Measurements from ENCODE around the gene SYNJ2.

SYNJ2 gene

GRCh38 chr6:157961153-157961831, 20.4 kb upstream of the SYNJ2 start:
- DNase-seq (ENCODE audit: low read depth, low spot score) = no peak
- Histone ChIP-seq H3K36me3 (ENCODE audit: insufficient read depth, insufficient read length, low read length) (no peaks in the 10 kb centered on the region), H3K4me1 (ENCODE audit: insufficient read depth, insufficient read length) (no peaks in the 10 kb centered on the region), H3K27me3 (ENCODE audit: insufficient read depth, insufficient read length) (no peaks in the 10 kb centered on the region), H3K9me3 (ENCODE audit: insufficient read depth, low read length) (peaks cover 23% of the 10 kb centered on the region), H3K9ac (ENCODE audit: insufficient read length, low read depth) (no peak overlapping the region), H3K4me3 (ENCODE audit: insufficient read length, low read depth) (no peak overlapping the region)
- TF ChIP-seq SUZ12 (IDR thresholded peaks at IDR 0.05; ENCODE audit: extremely low read depth, insufficient read depth, insufficient read length) = no peak
- no peak for TF ChIP-seq ZNF274 (IDR thresholded peaks at IDR 0.05; ENCODE audit: low read depth, low read length)
- TF ChIP-seq YY1 (IDR thresholded peaks at IDR 0.05; ENCODE audit: insufficient read depth, insufficient read length) = no peak

GRCh38 chr6:157961832-157962575, 19.7 kb upstream of the SYNJ2 start:
- no peak overlapping the region for H3K9ac ChIP-seq (ENCODE audit: insufficient read length, low read depth)
- H3K36me3 ChIP-seq (ENCODE audit: insufficient read depth, insufficient read length, low read length) = no peaks in the 10 kb centered on the region
- peaks cover 23% of the 10 kb centered on the region for H3K9me3 ChIP-seq (ENCODE audit: insufficient read depth, low read length)
- H3K27me3 ChIP-seq (ENCODE audit: insufficient read depth, insufficient read length) = no peaks in the 10 kb centered on the region
- TF ChIP-seq ZNF274 (IDR thresholded peaks at IDR 0.05; ENCODE audit: low read depth, low read length) (no peak), SUZ12 (IDR thresholded peaks at IDR 0.05; ENCODE audit: extremely low read depth, insufficient read depth, insufficient read length) (no peak), YY1 (IDR thresholded peaks at IDR 0.05; ENCODE audit: insufficient read depth, insufficient read length) (no peak)
- H3K4me1 ChIP-seq (ENCODE audit: insufficient read depth, insufficient read length) = no peaks in the 10 kb centered on the region
- DNase-seq (ENCODE audit: low read depth, low spot score) = no peak
- H3K4me3 ChIP-seq (ENCODE audit: insufficient read length, low read depth) = no peak overlapping the region

- no peak for TF ChIP-seq SUZ12 (IDR thresholded peaks at IDR 0.05; ENCODE audit: extremely low read depth, insufficient read depth, insufficient read length)
- no peak for TF ChIP-seq YY1 (IDR thresholded peaks at IDR 0.05; ENCODE audit: insufficient read depth, insufficient read length)
- no peak for TF ChIP-seq ZNF274 (IDR thresholded peaks at IDR 0.05; ENCODE audit: low read depth, low read length)
- no peaks in the 10 kb centered on the region for H3K27me3 ChIP-seq (ENCODE audit: insufficient read depth, insufficient read length)
- peaks cover 21% of the 10 kb centered on the region for H3K9me3 ChIP-seq (ENCODE audit: insufficient read depth, low read length)
- no peaks in the 10 kb centered on the region for H3K36me3 ChIP-seq (ENCODE audit: insufficient read depth, insufficient read length, low read length)
- H3K9ac ChIP-seq (ENCODE audit: insufficient read length, low read depth) = no peak overlapping the region
- H3K4me1 ChIP-seq (ENCODE audit: insufficient read depth, insufficient read length) = no peaks in the 10 kb centered on the region
- no peak for DNase-seq (ENCODE audit: low read depth, low spot score)
- H3K4me3 ChIP-seq (ENCODE audit: insufficient read length, low read depth) = no peak overlapping the region
Measured at GRCh38 chr6:157962601-157963302, 18.9 kb upstream of the SYNJ2 start.

GRCh38 chr6:157964100-157964499, 17.6 kb upstream of the SYNJ2 start:
- no peaks in the 10 kb centered on the region for H3K27me3 ChIP-seq (ENCODE audit: insufficient read depth, insufficient read length)
- H3K9me3 ChIP-seq (ENCODE audit: insufficient read depth, low read length) = peaks cover 7% of the 10 kb centered on the region
- TF ChIP-seq SUZ12 (IDR thresholded peaks at IDR 0.05; ENCODE audit: extremely low read depth, insufficient read depth, insufficient read length) (no peak), ZNF274 (IDR thresholded peaks at IDR 0.05; ENCODE audit: low read depth, low read length) (no peak), YY1 (IDR thresholded peaks at IDR 0.05; ENCODE audit: insufficient read depth, insufficient read length) (no peak)
- no peaks in the 10 kb centered on the region for H3K36me3 ChIP-seq (ENCODE audit: insufficient read depth, insufficient read length, low read length)
- no peak for DNase-seq (ENCODE audit: low read depth, low spot score)
- no peak overlapping the region for H3K4me3 ChIP-seq (ENCODE audit: insufficient read length, low read depth)
- H3K9ac ChIP-seq (ENCODE audit: insufficient read length, low read depth) = no peak overlapping the region
- no peaks in the 10 kb centered on the region for H3K4me1 ChIP-seq (ENCODE audit: insufficient read depth, insufficient read length)

GRCh38 chr6:157965387-157965786, 16.3 kb upstream of the SYNJ2 start:
- Histone ChIP-seq H3K4me1 (ENCODE audit: insufficient read depth, insufficient read length) (no peaks in the 10 kb centered on the region), H3K9ac (ENCODE audit: insufficient read length, low read depth) (no peak overlapping the region), H3K4me3 (ENCODE audit: insufficient read length, low read depth) (no peak overlapping the region), H3K36me3 (ENCODE audit: insufficient read depth, insufficient read length, low read length) (no peaks in the 10 kb centered on the region), H3K27me3 (ENCODE audit: insufficient read depth, insufficient read length) (no peaks in the 10 kb centered on the region), H3K9me3 (ENCODE audit: insufficient read depth, low read length) (no peaks in the 10 kb centered on the region)
- DNase-seq (ENCODE audit: low read depth, low spot score) = no peak
- TF ChIP-seq YY1 (IDR thresholded peaks at IDR 0.05; ENCODE audit: insufficient read depth, insufficient read length) (no peak), SUZ12 (IDR thresholded peaks at IDR 0.05; ENCODE audit: extremely low read depth, insufficient read depth, insufficient read length) (no peak), ZNF274 (IDR thresholded peaks at IDR 0.05; ENCODE audit: low read depth, low read length) (no peak)

- H3K9me3 ChIP-seq (ENCODE audit: insufficient read depth, low read length) = no peaks in the 10 kb centered on the region
- DNase-seq (ENCODE audit: low read depth, low spot score) = no peak
- H3K27me3 ChIP-seq (ENCODE audit: insufficient read depth, insufficient read length) = no peaks in the 10 kb centered on the region
- no peak for TF ChIP-seq ZNF274 (IDR thresholded peaks at IDR 0.05; ENCODE audit: low read depth, low read length)
- TF ChIP-seq YY1 (IDR thresholded peaks at IDR 0.05; ENCODE audit: insufficient read depth, insufficient read length) = no peak
- TF ChIP-seq SUZ12 (IDR thresholded peaks at IDR 0.05; ENCODE audit: extremely low read depth, insufficient read depth, insufficient read length) = no peak
- H3K36me3 ChIP-seq (ENCODE audit: insufficient read depth, insufficient read length, low read length) = no peaks in the 10 kb centered on the region
- no peak overlapping the region for H3K4me3 ChIP-seq (ENCODE audit: insufficient read length, low read depth)
- H3K4me1 ChIP-seq (ENCODE audit: insufficient read depth, insufficient read length) = no peaks in the 10 kb centered on the region
- H3K9ac ChIP-seq (ENCODE audit: insufficient read length, low read depth) = no peak overlapping the region
Measured at GRCh38 chr6:157966589-157966977, 15.1 kb upstream of the SYNJ2 start.

GRCh38 chr6:157967020-157967419, 14.6 kb upstream of the SYNJ2 start:
- DNase-seq (ENCODE audit: low read depth, low spot score) = no peak
- no peak for TF ChIP-seq ZNF274 (IDR thresholded peaks at IDR 0.05; ENCODE audit: low read depth, low read length)
- no peak for TF ChIP-seq SUZ12 (IDR thresholded peaks at IDR 0.05; ENCODE audit: extremely low read depth, insufficient read depth, insufficient read length)
- TF ChIP-seq YY1 (IDR thresholded peaks at IDR 0.05; ENCODE audit: insufficient read depth, insufficient read length) = no peak
- no peaks in the 10 kb centered on the region for H3K36me3 ChIP-seq (ENCODE audit: insufficient read depth, insufficient read length, low read length)
- no peak overlapping the region for H3K4me3 ChIP-seq (ENCODE audit: insufficient read length, low read depth)
- H3K4me1 ChIP-seq (ENCODE audit: insufficient read depth, insufficient read length) = no peaks in the 10 kb centered on the region
- H3K27me3 ChIP-seq (ENCODE audit: insufficient read depth, insufficient read length) = no peaks in the 10 kb centered on the region
- H3K9ac ChIP-seq (ENCODE audit: insufficient read length, low read depth) = no peak overlapping the region
- no peaks in the 10 kb centered on the region for H3K9me3 ChIP-seq (ENCODE audit: insufficient read depth, low read length)

Measured in NT2/D1 (cell line).